PC-3 (cell line): ENCODE measurements around the gene CAPRIN2.

Experiments
- CTCF ChIP-seq: fragments of 300-600 bp; sonication (generic); conservative IDR thresholded peaks from 2 replicates; pipeline ENCODE4 v1.5.1; 2017; ENCODE audit warnings: antibody characterized with exemption, low read depth, mild to moderate bottlenecking, low read length
- EZH2 ChIP-seq: fragments of 300-600 bp; sonication (generic); IDR thresholded peaks from one replicate; pipeline ENCODE4 v1.6.1; 2017; ENCODE audit warnings: antibody characterized with exemption, mild to moderate bottlenecking, low read length; ENCODE audit not compliant: unreplicated experiment
- EZH2phosphoT487 ChIP-seq: fragments of 300-600 bp; sonication (generic); IDR thresholded peaks from 2 replicates; pipeline ENCODE4 v1.6.1; 2018; ENCODE audit warnings: mild to moderate bottlenecking, antibody characterized with exemption, low read length, borderline replicate concordance

- TF ChIP-seq CTCF (no peak), EZH2 (no peak), EZH2phosphoT487 (no peak)
These were observed 884 bp downstream of the CAPRIN2 start for GRCh38 chr12:30753751-30754382.
